ENCODE results near the gene AP3M1. TPM values are rescaled to one million over a fixed set of nuclear protein-coding genes. Genes with fewer than 3 reads are reported as not detected.

Gene AP3M1
- total RNA-seq, 2 experiments from 2014 or later: 41.9 to 42.0 TPM

DNA sequence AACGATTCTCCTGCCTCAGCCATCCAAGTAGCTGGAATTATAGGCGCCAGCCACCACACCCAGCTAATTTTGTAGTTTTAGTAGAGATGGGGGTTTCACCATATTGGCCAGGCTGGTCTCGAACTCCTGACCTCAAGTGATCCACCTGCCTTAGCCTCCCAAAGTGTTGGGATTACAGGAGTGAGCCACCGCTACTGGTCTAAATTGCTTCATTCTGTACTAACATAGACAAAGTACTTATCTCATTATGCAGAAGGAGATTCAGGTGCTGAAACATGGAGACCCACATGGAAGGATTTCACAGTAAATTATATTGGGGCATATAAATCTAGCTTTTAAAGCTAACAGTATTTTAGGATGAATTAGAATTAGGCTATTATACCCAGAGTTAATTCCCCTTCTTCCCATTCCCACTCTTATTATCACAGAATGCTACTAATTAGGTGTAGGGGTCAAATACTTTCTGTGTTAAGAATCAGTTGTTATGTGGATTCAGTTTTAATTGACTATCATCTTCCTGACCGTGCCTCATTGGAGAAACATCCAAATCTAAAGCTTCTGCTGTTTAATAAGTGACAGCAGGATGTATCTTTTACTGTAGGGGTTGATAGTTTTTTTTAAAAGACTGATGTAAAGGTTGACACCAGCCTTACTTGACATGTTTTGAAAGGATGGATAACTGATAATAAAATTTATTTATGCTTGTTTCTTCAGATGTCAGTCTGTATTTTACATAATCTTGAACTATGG, 27.6 kb upstream of the AP3M1 start:
- DNase-seq (no peak), ATAC-seq (no peak)
- peaks cover 49% of the 10 kb centered on the region for H3K4me1 Mint-ChIP-seq
- H3K36me3 Mint-ChIP-seq (ENCODE audit: low read depth): peaks cover 7% of the 10 kb centered on the region
- intact Hi-C loops (cut with DNase I, micrococcal nuclease): loop anchor here in 1 of 2 experiments (5.0 kb wide), 1 partner anchor 34 kb away; no protein-coding TSS in a partner anchor
- H3K27me3 Mint-ChIP-seq: no peaks in the 10 kb centered on the region
- ChIA-PET CTCF (interaction anchor here (0.8 to 1.2 kb wide), 2 partner anchors 11 to 406 kb away, joined by 3 to 7 read pairs; a partner anchor contains a TSS), POLR2A (interaction anchor here (0.5 to 1.1 kb wide), 7 partner anchors 9 to 1033 kb away, joined by 3 to 4 read pairs (median 3); partner anchors contain the start of genes ADK and AP3M1)
- H3K4me3 Mint-ChIP-seq: peak overlapping the region; percentile 89
- H3K27ac Mint-ChIP-seq: peak overlapping the region; percentile 8
- no peaks in the 10 kb centered on the region for H3K9me3 Mint-ChIP-seq (ENCODE audit: low read depth)

DNA sequence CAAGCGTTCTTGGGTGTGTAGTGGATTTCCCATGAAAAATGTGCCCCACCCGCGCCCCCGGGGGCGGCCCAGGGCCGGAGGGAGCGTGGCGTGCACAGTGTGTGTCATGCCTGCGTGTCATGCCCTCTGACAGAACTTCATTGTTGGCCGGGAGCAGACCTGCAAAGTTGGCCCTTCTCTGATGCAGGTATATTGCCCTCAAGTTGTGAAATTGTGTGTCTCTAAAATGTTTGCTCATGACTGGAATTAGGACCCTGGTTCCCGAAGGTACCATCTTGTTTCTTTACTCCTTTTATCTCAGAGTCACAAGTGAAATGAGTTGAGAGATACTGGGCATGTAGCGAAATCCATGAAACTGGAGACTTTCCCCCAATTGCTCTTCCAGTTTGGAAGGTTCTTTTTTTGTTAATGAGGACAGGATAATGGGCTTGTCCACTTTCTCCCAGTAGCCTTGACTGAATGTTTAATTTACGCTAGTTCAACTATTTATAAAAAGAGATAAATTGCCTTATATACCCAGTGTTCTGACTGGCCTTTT, 26.6 kb upstream of the AP3M1 start:
- Mint-ChIP-seq H3K4me3 (peak overlapping the region; percentile 89), H3K27me3 (no peaks in the 10 kb centered on the region), H3K4me1 (peaks cover 43% of the 10 kb centered on the region), H3K9me3 (ENCODE audit: low read depth) (no peaks in the 10 kb centered on the region), H3K36me3 (ENCODE audit: low read depth) (peaks cover 7% of the 10 kb centered on the region), H3K27ac (peak overlapping the region; percentile 95)
- DNase-seq (peak; percentile 70), ATAC-seq (peak; percentile 18)
- POLR2A ChIA-PET: interaction anchor here (0.5 to 1.5 kb wide), 6 partner anchors 8 to 371 kb away, joined by 3 to 4 read pairs (median 3); partner anchors contain the start of genes ADK and AP3M1
- CTCF ChIA-PET: interaction anchor here (0.6 to 0.8 kb wide), 2 partner anchors 361 to 405 kb away, joined by 3 read pairs; a partner anchor contains a TSS
- intact Hi-C loops (cut with DNase I, micrococcal nuclease): loop anchor here (2.0 to 5.0 kb wide), 3 partner anchors 35 to 408 kb away; no protein-coding TSS in a partner anchor

DNA sequence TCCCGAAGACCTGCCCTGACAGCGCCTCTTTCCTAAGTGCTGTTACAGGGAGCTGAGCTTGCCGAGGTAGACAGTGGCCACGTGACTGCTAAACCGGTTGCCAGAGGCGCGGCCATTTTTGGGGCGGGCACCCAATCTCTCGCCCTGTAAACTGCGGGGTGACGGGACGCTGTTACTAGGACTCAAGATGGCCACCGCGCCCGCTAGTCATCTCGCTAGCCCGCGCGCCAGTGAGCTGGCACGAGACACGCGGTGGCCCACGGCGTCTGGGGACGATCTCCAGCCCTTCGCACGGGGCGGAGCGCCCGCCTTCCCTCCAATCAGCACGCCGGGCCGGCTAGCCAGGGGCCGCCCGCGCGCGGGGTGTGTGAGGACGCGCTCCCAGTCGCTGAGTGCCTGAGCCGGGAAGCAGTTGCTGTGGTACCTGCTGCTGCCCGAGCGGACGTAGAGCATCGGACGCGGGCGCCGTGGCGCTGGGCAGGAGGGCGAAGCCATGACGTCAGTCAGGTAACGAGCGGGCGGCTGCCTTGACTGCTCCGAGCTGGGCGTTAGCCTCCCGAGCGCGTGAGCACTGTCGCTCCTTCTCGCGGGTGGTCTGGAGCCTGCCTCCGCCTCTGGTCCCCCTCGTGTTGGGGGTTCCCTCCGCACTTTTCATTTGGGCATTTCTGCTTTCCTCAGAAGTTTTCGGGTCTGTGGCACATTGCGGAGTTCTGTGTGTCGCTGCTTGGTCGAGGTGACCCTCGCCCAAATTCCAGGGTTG, 25.9 kb upstream of the AP3M1 start:
- H3K27me3 Mint-ChIP-seq: no peaks in the 10 kb centered on the region
- intact Hi-C loops (cut with DNase I, micrococcal nuclease): loop anchor here (1.0 to 5.0 kb wide), 8 partner anchors 25 to 1058 kb away; partner anchors contain the start of genes ADK (in 2 of the 2), KAT6B (in 1 of the 2), SAMD8 (in 1 of the 2) and VDAC2 (in 1 of the 2)
- ChIA-PET POLR2A (interaction anchor here (0.6 to 1.5 kb wide), 3 partner anchors 13 to 953 kb away, joined by 3 to 19 read pairs (median 4); partner anchors contain the start of genes ADK and AP3M1), CTCF (interaction anchor here (0.6 to 1.2 kb wide), 4 partner anchors 19 to 360 kb away, joined by 3 to 8 read pairs (median 5); partner anchors contain the start of genes ADK and AP3M1)
- H3K9me3 Mint-ChIP-seq (ENCODE audit: low read depth): no peaks in the 10 kb centered on the region
- peaks cover 37% of the 10 kb centered on the region for H3K4me1 Mint-ChIP-seq
- peak; percentile 98 for DNase-seq
- peak overlapping the region; percentile 95 for H3K27ac Mint-ChIP-seq
- peaks cover 6% of the 10 kb centered on the region for H3K36me3 Mint-ChIP-seq (ENCODE audit: low read depth)
- H3K4me3 Mint-ChIP-seq: peak overlapping the region; percentile 89
- ATAC-seq: peak; percentile 94

DNA sequence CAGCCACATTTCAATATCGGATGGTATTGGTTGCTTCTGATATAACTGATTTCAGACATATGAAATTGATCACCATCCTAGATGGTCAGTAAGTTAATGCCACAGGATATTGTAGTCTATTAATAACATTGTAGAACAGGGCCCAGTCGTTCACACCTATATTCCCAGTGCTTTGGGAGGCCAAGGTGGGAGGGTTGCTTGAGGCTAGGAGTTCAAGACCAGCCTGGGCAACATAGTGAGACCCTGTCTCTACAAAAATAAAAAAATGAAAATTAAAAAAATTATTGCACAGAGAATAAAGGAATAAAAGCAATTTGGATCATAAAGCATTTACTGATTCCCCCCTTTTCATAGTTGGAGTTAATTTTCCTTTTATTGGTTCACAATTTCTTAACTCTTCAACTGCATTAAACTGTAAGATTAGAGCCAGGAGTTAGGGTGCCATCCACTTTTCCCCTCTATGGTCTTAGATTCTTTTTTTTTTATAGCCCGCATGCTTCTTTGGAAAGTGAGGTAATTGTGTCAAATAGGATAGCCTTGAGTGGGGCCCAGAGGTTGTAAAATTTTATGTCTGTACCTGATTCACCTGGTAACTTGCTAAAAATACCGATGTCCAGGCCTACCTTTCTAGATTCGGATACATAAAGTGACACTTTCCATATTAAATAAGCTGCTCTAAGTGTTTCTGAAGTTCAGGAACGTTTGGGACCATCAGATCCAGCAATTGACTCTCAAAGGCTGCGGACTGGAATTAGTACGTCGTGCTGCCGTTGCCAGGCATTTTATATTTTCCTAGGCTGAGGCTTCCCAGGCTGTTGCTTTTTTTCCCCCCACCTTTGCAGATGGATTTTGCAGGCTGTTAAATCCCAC, 25.1 kb upstream of the AP3M1 start:
- peaks cover 6% of the 10 kb centered on the region for H3K36me3 Mint-ChIP-seq (ENCODE audit: low read depth)
- peak overlapping the region; percentile 89 for H3K4me3 Mint-ChIP-seq
- intact Hi-C loops (cut with DNase I, micrococcal nuclease): loop anchor here (1.0 to 5.0 kb wide), 8 partner anchors 24 to 1059 kb away; partner anchors contain the start of genes ADK (in 2 of the 2), KAT6B (in 1 of the 2), SAMD8 (in 1 of the 2) and VDAC2 (in 1 of the 2)
- ChIA-PET CTCF (interaction anchor here (0.6 to 1.7 kb wide), 5 partner anchors 14 to 577 kb away, joined by 3 to 8 read pairs (median 7); partner anchors contain the start of genes ADK and AP3M1), POLR2A (interaction anchor here (1.2 to 1.5 kb wide), 2 partner anchors 14 to 26 kb away, joined by 3 to 19 read pairs; partner anchors contain the start of genes ADK and AP3M1)
- H3K27ac Mint-ChIP-seq: peak overlapping the region; percentile 95
- no peaks in the 10 kb centered on the region for H3K27me3 Mint-ChIP-seq
- DNase-seq (no peak), ATAC-seq (no peak)
- H3K9me3 Mint-ChIP-seq (ENCODE audit: low read depth): no peaks in the 10 kb centered on the region
- H3K4me1 Mint-ChIP-seq: peaks cover 29% of the 10 kb centered on the region

DNA sequence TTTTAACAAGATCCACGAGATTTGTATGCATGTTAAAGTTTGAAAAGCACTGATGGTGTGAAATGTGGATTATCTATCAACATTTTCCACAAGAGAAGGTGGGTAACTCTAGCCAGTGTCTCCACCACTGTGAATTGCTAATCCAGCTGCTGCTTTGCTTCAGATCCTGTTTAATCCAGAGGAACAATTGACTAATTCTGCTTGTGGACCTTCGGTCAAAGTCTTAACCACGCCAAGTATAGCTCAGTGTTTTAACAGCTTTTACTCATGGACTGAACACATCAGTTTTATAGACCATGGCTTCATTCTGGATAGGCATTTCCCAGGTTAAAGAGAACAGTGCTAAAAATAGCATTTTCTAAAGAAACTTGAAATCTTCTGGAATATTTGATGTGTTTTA, 23.9 kb upstream of the AP3M1 start:
- H3K27ac Mint-ChIP-seq: no peak overlapping the region
- ChIA-PET POLR2A (interaction anchor here (0.6 kb wide), 1 partner anchor 216 kb away, joined by 3 read pairs; no protein-coding TSS in a partner anchor), CTCF (interaction anchor here (1.7 kb wide), 1 partner anchor 15 kb away, joined by 8 read pairs; no protein-coding TSS in a partner anchor)
- no peaks in the 10 kb centered on the region for H3K9me3 Mint-ChIP-seq (ENCODE audit: low read depth)
- no peak overlapping the region for H3K4me3 Mint-ChIP-seq
- H3K4me1 Mint-ChIP-seq: peaks cover 24% of the 10 kb centered on the region
- ATAC-seq (no peak), DNase-seq (no peak)
- H3K27me3 Mint-ChIP-seq: no peaks in the 10 kb centered on the region
- intact Hi-C loops (cut with DNase I, micrococcal nuclease): no loop called here
- H3K36me3 Mint-ChIP-seq (ENCODE audit: low read depth): peaks cover 6% of the 10 kb centered on the region

DNA sequence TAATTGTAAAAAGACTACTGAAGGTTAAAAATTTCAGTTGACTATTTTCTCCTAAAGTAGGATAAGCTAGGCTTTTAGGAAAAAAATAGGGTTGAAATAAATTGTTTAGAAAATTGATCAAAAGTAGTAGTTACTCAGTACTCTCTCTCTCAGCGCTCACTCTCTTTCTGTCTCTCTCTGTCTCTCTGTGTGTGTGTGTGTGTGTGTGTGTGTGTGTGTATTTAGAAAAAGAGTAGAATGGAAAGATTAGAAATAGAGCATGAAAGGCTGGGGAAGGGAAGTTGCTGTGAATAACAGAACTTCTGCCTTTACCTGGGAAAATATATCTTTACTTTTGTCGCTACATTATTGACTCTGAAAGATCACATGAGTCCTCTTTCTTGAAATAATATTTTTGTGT, 21.0 kb upstream of the AP3M1 start:
- Mint-ChIP-seq H3K27ac (no peak overlapping the region), H3K9me3 (ENCODE audit: low read depth) (no peaks in the 10 kb centered on the region), H3K4me1 (peaks cover 15% of the 10 kb centered on the region), H3K4me3 (no peak overlapping the region), H3K36me3 (ENCODE audit: low read depth) (no peaks in the 10 kb centered on the region), H3K27me3 (no peaks in the 10 kb centered on the region)
- DNase-seq: no peak
- ATAC-seq: no peak
- POLR2A ChIA-PET: interaction anchor here (0.6 kb wide), 1 partner anchor 408 kb away, joined by 6 read pairs; no protein-coding TSS in a partner anchor
- intact Hi-C loops (cut with DNase I, micrococcal nuclease): no loop called here
- CTCF ChIA-PET: interaction anchor here (0.7 to 1.4 kb wide), 4 partner anchors 17 to 871 kb away, joined by 3 to 4 read pairs (median 3); no protein-coding TSS in a partner anchor

DNA sequence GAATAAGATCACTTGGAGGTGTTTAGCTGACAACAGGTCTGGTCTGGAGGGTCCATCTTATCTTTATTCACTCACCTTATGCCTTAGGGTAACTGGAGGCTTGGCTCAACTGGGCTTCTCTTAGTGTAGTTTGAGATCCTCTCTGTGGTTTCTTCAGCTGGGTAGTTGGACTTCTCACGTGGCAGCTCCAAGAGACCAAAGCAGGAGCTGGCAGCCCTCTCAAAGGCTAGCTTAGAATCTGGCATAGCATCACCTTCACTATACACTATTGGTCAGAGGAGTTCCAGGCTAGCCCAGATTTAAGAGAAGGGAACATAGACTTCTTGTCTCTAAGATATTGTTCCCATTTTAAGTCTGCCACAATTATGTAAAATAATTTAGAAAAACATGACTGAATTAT, 16.8 kb upstream of the AP3M1 start:
- Mint-ChIP-seq H3K27me3 (no peaks in the 10 kb centered on the region), H3K4me3 (no peak overlapping the region), H3K36me3 (ENCODE audit: low read depth) (no peaks in the 10 kb centered on the region), H3K9me3 (ENCODE audit: low read depth) (no peaks in the 10 kb centered on the region), H3K27ac (no peak overlapping the region), H3K4me1 (peaks cover 23% of the 10 kb centered on the region)
- CTCF ChIA-PET: interaction anchor here (0.8 to 1.4 kb wide), 3 partner anchors 17 to 34 kb away, joined by 3 to 4 read pairs (median 3); partner anchors contain the start of genes ADK and AP3M1
- ATAC-seq (no peak), DNase-seq (no peak)
- intact Hi-C loops (cut with DNase I, micrococcal nuclease): no loop called here
- POLR2A ChIA-PET: interaction anchor here (0.6 kb wide), 1 partner anchor 1067 kb away, joined by 4 read pairs; no protein-coding TSS in a partner anchor

DNA sequence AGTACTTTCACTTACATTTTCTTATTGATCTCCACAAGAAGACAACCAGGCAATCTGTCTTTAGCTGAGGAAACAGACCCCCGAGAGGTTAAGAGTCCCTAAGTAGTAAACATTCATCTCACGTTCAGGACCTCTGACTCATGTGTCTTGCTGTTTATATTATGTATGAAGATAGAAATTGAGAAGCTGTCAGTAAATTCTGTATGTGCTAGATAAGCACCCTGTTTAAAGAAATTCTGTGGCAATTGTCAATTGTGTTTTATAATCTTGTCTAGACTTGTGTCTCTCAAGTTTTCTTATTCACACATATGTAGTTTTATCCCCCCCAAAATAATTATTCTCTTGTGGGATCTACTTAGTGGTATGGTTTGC, 14.9 kb upstream of the AP3M1 start:
- H3K4me3 Mint-ChIP-seq: no peak overlapping the region
- POLR2A ChIA-PET: no interaction called here
- H3K27ac Mint-ChIP-seq: no peak overlapping the region
- DNase-seq: no peak
- no peaks in the 10 kb centered on the region for H3K9me3 Mint-ChIP-seq (ENCODE audit: low read depth)
- peaks cover 8% of the 10 kb centered on the region for H3K36me3 Mint-ChIP-seq (ENCODE audit: low read depth)
- CTCF ChIA-PET: interaction anchor here (1.4 kb wide), 1 partner anchor 17 kb away, joined by 4 read pairs; no protein-coding TSS in a partner anchor
- peaks cover 23% of the 10 kb centered on the region for H3K4me1 Mint-ChIP-seq
- intact Hi-C loops (cut with DNase I, micrococcal nuclease): no loop called here
- no peak for ATAC-seq
- H3K27me3 Mint-ChIP-seq: no peaks in the 10 kb centered on the region

DNA sequence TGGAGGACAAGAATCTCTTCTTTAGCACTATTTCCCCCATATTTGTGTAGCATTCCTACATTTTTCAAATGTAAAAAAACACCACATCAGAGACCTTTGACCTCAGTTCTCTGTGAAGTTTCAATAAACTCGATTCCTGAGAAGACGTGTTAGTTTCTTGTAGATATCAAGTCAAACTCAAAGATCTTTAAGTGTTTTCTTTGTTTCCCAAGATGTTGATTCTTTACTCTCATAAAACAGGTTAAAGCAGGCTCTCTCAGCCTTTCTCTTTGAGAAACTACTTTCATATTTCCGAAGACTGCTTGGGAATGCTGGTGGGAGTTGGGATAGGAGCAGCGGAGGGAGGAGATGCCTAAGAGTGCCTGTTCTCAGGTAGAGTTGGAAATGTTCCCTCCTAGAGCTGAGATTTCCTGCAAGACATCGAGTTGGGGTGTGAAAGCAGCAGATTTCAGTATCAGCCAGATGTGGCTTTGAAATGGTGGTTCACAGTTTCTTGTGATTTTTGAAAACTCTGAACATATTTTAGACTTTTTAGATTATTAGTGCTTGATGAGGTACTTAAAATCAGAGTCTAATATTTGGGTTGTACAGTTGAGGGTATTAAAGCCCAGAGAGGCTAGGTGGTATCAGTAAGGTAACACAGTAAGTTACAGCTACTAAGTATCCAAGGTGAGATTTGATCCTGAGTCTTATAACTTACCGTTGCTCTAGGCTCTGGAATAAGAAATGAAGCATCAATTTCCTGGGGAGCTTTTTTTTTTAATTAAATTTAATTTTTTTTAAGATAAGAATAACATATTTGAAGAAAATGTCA, 14.3 kb upstream of the AP3M1 start:
- Mint-ChIP-seq H3K9me3 (ENCODE audit: low read depth) (no peaks in the 10 kb centered on the region), H3K36me3 (ENCODE audit: low read depth) (peaks cover 11% of the 10 kb centered on the region), H3K4me3 (no peak overlapping the region), H3K4me1 (peaks cover 23% of the 10 kb centered on the region), H3K27me3 (no peaks in the 10 kb centered on the region), H3K27ac (no peak overlapping the region)
- DNase-seq (no peak), ATAC-seq (no peak)
- ChIA-PET CTCF (no interaction called here), POLR2A (no interaction called here)
- intact Hi-C loops (cut with DNase I, micrococcal nuclease): no loop called here

Data from activated CD4-positive, alpha-beta T cell treated with anti-CD3 and anti-CD28 coated beads for 36 hours (primary cell).